ENCODE measurements around the gene ZWILCH.

DNA sequence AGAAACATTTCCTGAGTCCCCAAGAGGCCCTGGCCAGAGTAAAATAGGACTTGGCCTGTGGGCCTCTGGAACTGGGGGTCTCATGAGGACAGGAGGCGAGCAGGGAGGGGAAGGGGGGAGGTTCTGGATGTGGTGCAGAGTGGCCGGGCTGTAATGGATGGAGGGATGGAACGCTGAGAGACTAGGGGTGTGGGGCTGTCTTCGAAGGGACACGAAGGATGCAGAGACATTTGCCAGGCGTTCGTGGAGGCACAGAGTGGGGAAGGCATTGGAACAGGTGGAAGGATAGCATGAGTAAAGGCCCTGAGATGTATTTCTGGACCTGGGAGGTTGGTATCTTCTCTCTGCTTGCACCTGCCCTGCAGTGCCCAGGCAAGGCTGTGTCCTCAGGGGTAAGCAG, 62.8 kb downstream of the ZWILCH start:
- TF ChIP-seq SPI1 (IDR thresholded peaks at IDR 0.05; ENCODE audit: low read depth, low read length) (no peak), POLR2AphosphoS5 (IDR thresholded peaks at IDR 0.05; ENCODE audit: low read depth, low read length) (no peak), TAF1 (IDR thresholded peaks at IDR 0.05; ENCODE audit: low read depth, low read length) (no peak), POLR2A (IDR thresholded peaks at IDR 0.05; ENCODE audit: low read depth, low read length) (no peak)
